Measurements from ENCODE around the gene LSP1.

Gene LSP1

GRCh38 chr11:1864231-1864630 lies 11.3 kb downstream of the LSP1 start:
- TF ChIP-seq, protein P1, sequence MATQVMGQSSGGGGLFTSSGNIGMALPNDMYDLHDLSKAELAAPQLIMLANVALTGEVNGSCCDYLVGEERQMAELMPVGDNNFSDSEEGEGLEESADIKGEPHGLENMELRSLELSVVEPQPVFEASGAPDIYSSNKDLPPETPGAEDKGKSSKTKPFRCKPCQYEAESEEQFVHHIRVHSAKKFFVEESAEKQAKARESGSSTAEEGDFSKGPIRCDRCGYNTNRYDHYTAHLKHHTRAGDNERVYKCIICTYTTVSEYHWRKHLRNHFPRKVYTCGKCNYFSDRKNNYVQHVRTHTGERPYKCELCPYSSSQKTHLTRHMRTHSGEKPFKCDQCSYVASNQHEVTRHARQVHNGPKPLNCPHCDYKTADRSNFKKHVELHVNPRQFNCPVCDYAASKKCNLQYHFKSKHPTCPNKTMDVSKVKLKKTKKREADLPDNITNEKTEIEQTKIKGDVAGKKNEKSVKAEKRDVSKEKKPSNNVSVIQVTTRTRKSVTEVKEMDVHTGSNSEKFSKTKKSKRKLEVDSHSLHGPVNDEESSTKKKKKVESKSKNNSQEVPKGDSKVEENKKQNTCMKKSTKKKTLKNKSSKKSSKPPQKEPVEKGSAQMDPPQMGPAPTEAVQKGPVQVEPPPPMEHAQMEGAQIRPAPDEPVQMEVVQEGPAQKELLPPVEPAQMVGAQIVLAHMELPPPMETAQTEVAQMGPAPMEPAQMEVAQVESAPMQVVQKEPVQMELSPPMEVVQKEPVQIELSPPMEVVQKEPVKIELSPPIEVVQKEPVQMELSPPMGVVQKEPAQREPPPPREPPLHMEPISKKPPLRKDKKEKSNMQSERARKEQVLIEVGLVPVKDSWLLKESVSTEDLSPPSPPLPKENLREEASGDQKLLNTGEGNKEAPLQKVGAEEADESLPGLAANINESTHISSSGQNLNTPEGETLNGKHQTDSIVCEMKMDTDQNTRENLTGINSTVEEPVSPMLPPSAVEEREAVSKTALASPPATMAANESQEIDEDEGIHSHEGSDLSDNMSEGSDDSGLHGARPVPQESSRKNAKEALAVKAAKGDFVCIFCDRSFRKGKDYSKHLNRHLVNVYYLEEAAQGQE (IDR thresholded peaks at IDR 0.05; ENCODE audit: low read depth): no peak
- no peak for TF ChIP-seq TEAD4 (IDR thresholded peaks at IDR 0.05)
- TF ChIP-seq TCF12 (IDR thresholded peaks at IDR 0.05; ENCODE audit: low read depth): no peak
- no peak for TF ChIP-seq CREB1 (IDR thresholded peaks at IDR 0.05; ENCODE audit: low read depth)
- no peak for TF ChIP-seq EP300 (IDR thresholded peaks at IDR 0.05; ENCODE audit: borderline replicate concordance)
- no peak for TF ChIP-seq USF1 (IDR thresholded peaks at IDR 0.05)
- no peak for TF ChIP-seq ZBTB7A (IDR thresholded peaks at IDR 0.05; ENCODE audit: low read depth)
- TF ChIP-seq, protein P2, sequence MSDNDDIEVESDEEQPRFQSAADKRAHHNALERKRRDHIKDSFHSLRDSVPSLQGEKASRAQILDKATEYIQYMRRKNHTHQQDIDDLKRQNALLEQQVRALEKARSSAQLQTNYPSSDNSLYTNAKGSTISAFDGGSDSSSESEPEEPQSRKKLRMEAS (IDR thresholded peaks at IDR 0.05): no peak
- TF ChIP-seq YY1 (IDR thresholded peaks at IDR 0.05; ENCODE audit: low read depth): no peak
- TF ChIP-seq EGR1 (IDR thresholded peaks at IDR 0.05): no peak
- no peak for TF ChIP-seq NFIC (IDR thresholded peaks at IDR 0.05)
- no peak for TF ChIP-seq RAD21 (IDR thresholded peaks at IDR 0.05; ENCODE audit: low read depth)
- no peak for TF ChIP-seq CEBPB (IDR thresholded peaks at IDR 0.05)
- TF ChIP-seq FOXM1 (IDR thresholded peaks at IDR 0.05; ENCODE audit: borderline replicate concordance, low read depth): no peak
- TF ChIP-seq TAF1 (IDR thresholded peaks at IDR 0.05; ENCODE audit: low read depth): no peak

- no peak for TF ChIP-seq CEBPB (IDR thresholded peaks at IDR 0.05)
- no peak for TF ChIP-seq FOXM1 (IDR thresholded peaks at IDR 0.05; ENCODE audit: borderline replicate concordance, low read depth)
- TF ChIP-seq YY1 (IDR thresholded peaks at IDR 0.05; ENCODE audit: low read depth): no peak
- TF ChIP-seq USF1 (IDR thresholded peaks at IDR 0.05): no peak
- no peak for TF ChIP-seq ZBTB7A (IDR thresholded peaks at IDR 0.05; ENCODE audit: low read depth)
- no peak for TF ChIP-seq NFIC (IDR thresholded peaks at IDR 0.05)
- no peak for TF ChIP-seq TAF1 (IDR thresholded peaks at IDR 0.05; ENCODE audit: low read depth)
- TF ChIP-seq, protein P2 (IDR thresholded peaks at IDR 0.05): no peak
- no peak for TF ChIP-seq CREB1 (IDR thresholded peaks at IDR 0.05; ENCODE audit: low read depth)
- no peak for TF ChIP-seq RAD21 (IDR thresholded peaks at IDR 0.05; ENCODE audit: low read depth)
- TF ChIP-seq TCF12 (IDR thresholded peaks at IDR 0.05; ENCODE audit: low read depth): no peak
- TF ChIP-seq, protein P1 (IDR thresholded peaks at IDR 0.05; ENCODE audit: low read depth): no peak
- no peak for TF ChIP-seq TEAD4 (IDR thresholded peaks at IDR 0.05)
- no peak for TF ChIP-seq EP300 (IDR thresholded peaks at IDR 0.05; ENCODE audit: borderline replicate concordance)
- no peak for TF ChIP-seq EGR1 (IDR thresholded peaks at IDR 0.05)
Observed at GRCh38 chr11:1864831-1865665, 12.2 kb downstream of the LSP1 start.

DNA sequence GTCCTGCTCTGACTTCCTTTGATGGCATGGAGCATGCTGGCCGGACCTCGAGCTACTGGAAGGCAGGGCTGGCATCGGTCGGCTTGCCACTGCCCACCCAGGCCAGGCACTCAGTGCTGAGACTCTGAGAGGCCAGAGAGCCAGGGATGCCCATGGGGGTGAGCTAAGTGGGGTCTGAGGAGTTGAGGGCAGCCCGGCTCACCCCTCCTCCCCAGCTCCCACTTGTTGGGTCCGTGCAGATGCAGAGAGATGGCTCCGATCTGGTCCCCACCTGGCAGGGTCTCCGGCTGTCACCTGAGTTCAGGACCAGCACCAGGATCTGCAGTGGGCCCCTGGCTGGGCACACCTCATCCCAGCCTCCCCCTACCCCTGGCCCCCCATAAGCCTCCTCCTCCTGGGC lies 13.3 kb downstream of the LSP1 start:
- TF ChIP-seq CEBPB (IDR thresholded peaks at IDR 0.05) (no peak), CREB1 (IDR thresholded peaks at IDR 0.05; ENCODE audit: low read depth) (no peak), TAF1 (IDR thresholded peaks at IDR 0.05; ENCODE audit: low read depth) (no peak), YY1 (IDR thresholded peaks at IDR 0.05; ENCODE audit: low read depth) (no peak), NFIC (IDR thresholded peaks at IDR 0.05) (no peak), TEAD4 (IDR thresholded peaks at IDR 0.05) (no peak), USF1 (IDR thresholded peaks at IDR 0.05) (no peak), FOXM1 (IDR thresholded peaks at IDR 0.05; ENCODE audit: borderline replicate concordance, low read depth) (no peak)
- TF ChIP-seq, protein P1 (IDR thresholded peaks at IDR 0.05; ENCODE audit: low read depth): no peak
- TF ChIP-seq, protein P2 (IDR thresholded peaks at IDR 0.05): no peak

Data from Ishikawa (cell line).